Left ventricle myocardium inferior (tissue), 1 donor: ENCODE results near the gene ENPP3. TPM values are rescaled to one million over a fixed set of nuclear protein-coding genes. Genes with fewer than 3 reads are reported as not detected.

Experiments used
- DNase-seq: peaks from one replicate; pipeline ENCODE4 v3.0.0-alpha.2; 2020
- H3K27ac ChIP-seq: fragments of 200-600 bp; replicated peaks from 2 replicates; pipeline ENCODE4 v1.8.0; 2021
- H3K27me3 ChIP-seq: fragments of 200-600 bp; 2 replicates; pipeline ENCODE4 v1.8.0; 2021; ENCODE audit warnings: low read depth
- H3K36me3 ChIP-seq: fragments of 200-600 bp; 2 replicates; pipeline ENCODE4 v1.8.0; 2021
- H3K4me1 ChIP-seq: fragments of 200-600 bp; 2 replicates; pipeline ENCODE4 v1.8.0; 2021
- H3K4me3 ChIP-seq: fragments of 200-600 bp; 2 replicates; pipeline ENCODE4 v1.8.0; 2021; ENCODE audit warnings: mild to moderate bottlenecking, moderate library complexity
- H3K9me3 ChIP-seq: fragments of 200-600 bp; replicated peaks from 2 replicates; pipeline ENCODE4 v1.8.0; 2021
- intact Hi-C: fragments of 100-400 bp; cut with micrococcal nuclease; formaldehyde crosslinking; loops from one replicate; pipeline ENCODE4 v1.11.0; 2022
- long read RNA-seq: library from polyadenylated mRNA; unstranded; transcript quantifications from one replicate; pipeline ENCODE4 v2.0.0, GENCODE V29; 2021
- total RNA-seq: library from RNA; stranded (reverse); fragmentation: NEBNext Ultra II Directional; extraction: Animal tissue kit (Norgen Biotek cat#: 25700); gene quantifications from one replicate; pipeline ENCODE4 v1.2.1, GENCODE V29; 2021
- TF ChIP-seq, protein P1 (sequence below): fragments of 200-600 bp; IDR thresholded peaks from 2 replicates; pipeline ENCODE4 v1.8.0; 2021; ENCODE audit warnings: antibody characterized with exemption, mild to moderate bottlenecking, borderline replicate concordance
- donor health status: DM: no; HTN: yes; CAD: no; lungs with severe emphysema.

Gene ENPP3
- 0.14 TPM for total RNA-seq
- long read RNA-seq, result 0 reads

DNA sequence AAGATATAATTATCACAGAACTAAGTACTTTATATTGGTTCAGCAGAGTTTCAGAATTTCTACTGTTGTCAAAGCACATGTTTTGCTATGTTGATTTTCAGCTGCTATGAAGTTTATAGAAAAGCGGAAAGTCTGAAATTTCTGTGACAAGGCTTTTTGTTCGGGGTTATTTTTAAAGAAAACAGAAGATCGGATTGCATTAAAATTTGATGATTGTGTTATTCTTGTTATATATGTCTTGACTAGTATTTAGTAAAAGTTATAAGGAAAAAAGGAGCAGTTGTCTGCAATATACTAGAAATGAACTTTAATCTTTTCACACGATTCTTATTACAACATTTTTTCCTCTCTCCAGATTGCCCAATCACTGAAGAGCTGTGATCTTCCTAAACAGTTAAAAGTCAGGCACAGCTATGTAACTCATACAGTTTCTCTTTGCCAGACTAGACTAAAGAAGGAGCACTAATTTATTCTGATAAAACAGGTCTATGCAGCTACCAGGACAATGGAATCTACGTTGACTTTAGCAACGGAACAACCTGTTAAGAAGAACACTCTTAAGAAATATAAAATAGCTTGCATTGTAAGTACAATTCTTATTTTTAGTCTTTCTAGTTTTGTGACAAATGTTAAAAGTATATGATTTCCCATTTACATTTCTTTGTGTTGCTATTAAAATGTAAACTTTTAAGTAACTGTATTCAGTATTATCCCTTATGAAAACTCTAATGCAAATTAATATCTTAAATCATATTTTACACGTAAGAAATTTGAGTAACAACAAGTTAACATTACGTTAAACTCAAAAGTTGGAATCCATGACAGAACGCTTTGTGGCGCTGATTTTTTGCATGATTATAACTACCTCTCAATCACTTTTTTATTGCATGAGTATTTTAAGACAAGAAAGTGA is at the start of gene ENPP3:
TSS of gene ENPP3 (plus strand) at position 423 of the 913 bp plus-strand sequence. CDS start at position 506, 83 bp downstream.
- intact Hi-C loops, result no loop called here
- no peaks in the 10 kb centered on the region for H3K27me3 ChIP-seq
- no peaks in the 10 kb centered on the region for H3K9me3 ChIP-seq
- no peak within 1 kb of the TSS for H3K27ac ChIP-seq
- no peak within 1 kb of the TSS for H3K4me3 ChIP-seq
- TF ChIP-seq, protein P1, sequence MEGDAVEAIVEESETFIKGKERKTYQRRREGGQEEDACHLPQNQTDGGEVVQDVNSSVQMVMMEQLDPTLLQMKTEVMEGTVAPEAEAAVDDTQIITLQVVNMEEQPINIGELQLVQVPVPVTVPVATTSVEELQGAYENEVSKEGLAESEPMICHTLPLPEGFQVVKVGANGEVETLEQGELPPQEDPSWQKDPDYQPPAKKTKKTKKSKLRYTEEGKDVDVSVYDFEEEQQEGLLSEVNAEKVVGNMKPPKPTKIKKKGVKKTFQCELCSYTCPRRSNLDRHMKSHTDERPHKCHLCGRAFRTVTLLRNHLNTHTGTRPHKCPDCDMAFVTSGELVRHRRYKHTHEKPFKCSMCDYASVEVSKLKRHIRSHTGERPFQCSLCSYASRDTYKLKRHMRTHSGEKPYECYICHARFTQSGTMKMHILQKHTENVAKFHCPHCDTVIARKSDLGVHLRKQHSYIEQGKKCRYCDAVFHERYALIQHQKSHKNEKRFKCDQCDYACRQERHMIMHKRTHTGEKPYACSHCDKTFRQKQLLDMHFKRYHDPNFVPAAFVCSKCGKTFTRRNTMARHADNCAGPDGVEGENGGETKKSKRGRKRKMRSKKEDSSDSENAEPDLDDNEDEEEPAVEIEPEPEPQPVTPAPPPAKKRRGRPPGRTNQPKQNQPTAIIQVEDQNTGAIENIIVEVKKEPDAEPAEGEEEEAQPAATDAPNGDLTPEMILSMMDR, result no peak
- DNase-seq, result no peak
- no peaks in the 10 kb centered on the region for H3K36me3 ChIP-seq
- H3K4me1 ChIP-seq, result no peaks in the 10 kb centered on the region

DNA sequence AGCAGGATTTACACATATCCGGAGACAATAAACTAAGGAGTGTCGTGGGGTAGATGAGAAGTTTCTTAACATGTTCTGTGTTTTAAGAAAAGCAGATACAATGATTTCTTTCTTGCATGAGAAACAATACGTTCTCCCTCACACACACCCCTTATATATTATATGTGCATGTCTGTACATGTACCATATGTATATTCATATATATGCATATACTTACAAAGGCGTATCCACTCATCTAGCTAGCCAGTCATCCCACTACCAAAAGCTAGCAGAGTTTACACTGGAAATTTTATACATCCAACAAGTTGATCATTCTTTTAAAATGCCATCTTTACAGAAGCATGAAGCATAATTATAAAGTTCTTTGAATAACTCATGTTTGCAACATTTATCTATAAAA is 49.2 kb upstream of the ENPP3 start:
- TF ChIP-seq, protein P1, result no peak
- Histone ChIP-seq H3K36me3 (peaks cover 99% of the 10 kb centered on the region), H3K27ac (no peak overlapping the region), H3K9me3 (no peaks in the 10 kb centered on the region), H3K4me1 (no peaks in the 10 kb centered on the region), H3K4me3 (no peak overlapping the region), H3K27me3 (no peaks in the 10 kb centered on the region)
- no peak for DNase-seq
- intact Hi-C loops, result no loop called here

DNA sequence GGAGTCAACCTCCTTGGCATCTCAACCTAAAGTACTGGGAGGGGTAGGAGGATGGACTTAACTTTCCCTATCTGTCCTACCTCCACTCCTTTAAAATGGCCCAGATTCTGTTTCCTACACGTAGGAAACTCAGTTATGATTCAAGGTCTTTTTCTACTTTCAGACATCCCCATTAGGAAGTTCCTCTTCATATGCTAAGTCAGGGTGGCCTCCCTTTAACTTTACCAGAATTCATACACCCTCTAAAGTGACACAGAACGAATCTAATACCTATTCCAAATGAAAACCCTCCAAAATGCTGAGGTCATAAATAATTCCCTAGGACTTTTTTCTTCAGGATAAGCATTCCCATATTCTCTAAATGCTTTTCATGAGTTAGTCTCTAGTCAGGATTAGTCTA is 48.5 kb upstream of the ENPP3 start:
- H3K4me1 ChIP-seq, result no peaks in the 10 kb centered on the region
- no peak overlapping the region for H3K4me3 ChIP-seq
- TF ChIP-seq, protein P1, result no peak
- H3K27ac ChIP-seq, result no peak overlapping the region
- H3K36me3 ChIP-seq, result peaks cover 99% of the 10 kb centered on the region
- intact Hi-C loops, result no loop called here
- no peaks in the 10 kb centered on the region for H3K9me3 ChIP-seq
- no peaks in the 10 kb centered on the region for H3K27me3 ChIP-seq
- no peak for DNase-seq

DNA sequence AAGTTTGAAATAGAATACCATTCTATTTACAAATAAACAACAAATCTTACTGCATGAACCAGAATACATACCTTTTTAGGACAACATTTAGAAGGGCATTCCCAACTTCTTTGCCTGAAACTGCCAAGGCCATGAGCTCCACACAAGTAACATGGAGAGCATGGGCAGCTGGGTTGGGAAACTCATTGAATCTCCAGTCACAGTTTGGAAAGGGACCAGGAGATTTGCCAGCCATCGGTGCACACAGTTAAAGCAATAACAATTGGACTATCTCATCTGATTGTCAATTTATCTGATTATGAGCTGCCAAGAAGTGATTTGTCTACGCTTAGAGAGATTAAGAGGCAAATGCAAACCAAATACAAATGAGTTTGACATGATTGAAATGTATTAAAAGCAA is 44.2 kb upstream of the ENPP3 start:
- peaks cover 100% of the 10 kb centered on the region for H3K36me3 ChIP-seq
- H3K27me3 ChIP-seq, result no peaks in the 10 kb centered on the region
- TF ChIP-seq, protein P1, result no peak
- H3K9me3 ChIP-seq, result no peaks in the 10 kb centered on the region
- no peaks in the 10 kb centered on the region for H3K4me1 ChIP-seq
- H3K4me3 ChIP-seq, result no peak overlapping the region
- intact Hi-C loops, result no loop called here
- no peak overlapping the region for H3K27ac ChIP-seq
- DNase-seq, result no peak

DNA sequence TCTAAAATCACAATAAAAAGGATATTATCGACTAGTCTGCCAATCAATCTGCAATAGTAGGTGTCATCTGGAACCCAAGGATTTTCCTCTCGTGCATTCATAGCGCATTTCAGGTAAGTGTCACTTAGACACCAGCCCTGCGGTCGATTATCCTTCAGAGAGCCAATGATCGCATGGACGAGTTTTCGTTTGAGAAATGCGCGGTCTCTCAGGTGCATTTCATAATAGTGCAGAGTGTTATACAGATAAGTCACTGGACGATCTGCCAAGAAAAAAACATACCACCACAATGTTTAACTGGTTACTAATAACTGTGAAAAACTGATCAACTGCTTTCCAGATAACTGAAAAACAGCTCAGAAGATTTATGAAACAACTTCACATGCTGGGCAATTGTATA is 43.0 kb upstream of the ENPP3 start:
- Histone ChIP-seq H3K36me3 (peaks cover 100% of the 10 kb centered on the region), H3K4me1 (no peaks in the 10 kb centered on the region), H3K27me3 (no peaks in the 10 kb centered on the region), H3K27ac (no peak overlapping the region), H3K9me3 (no peaks in the 10 kb centered on the region), H3K4me3 (no peak overlapping the region)
- TF ChIP-seq, protein P1, result no peak
- intact Hi-C loops, result no loop called here
- no peak for DNase-seq
